Measurements from ENCODE around the gene PROB1. TPM values are rescaled to one million over a fixed set of nuclear protein-coding genes. Genes with fewer than 3 reads are reported as not detected.
"Not testable (repeated sequence)": the region's sequence is repeated elsewhere in the genome, so short reads cannot be mapped to it uniquely, and the experiment has no call there.

PROB1 gene
- total RNA-seq = 8.4 and 9.2 TPM in 2 replicates

- peaks cover 26% of the 10 kb centered on the region for H3K36me3 Mint-ChIP-seq (ENCODE audit: low read depth)
- intact Hi-C loops (cut with micrococcal nuclease) = loop anchor here (5.0 kb wide), 1 partner anchor 743 kb away; no protein-coding TSS in a partner anchor
- H3K9me3 Mint-ChIP-seq = no peaks in the 10 kb centered on the region
- peak within 1 kb of the TSS; percentile 97 for H3K27ac Mint-ChIP-seq
- no peaks in the 10 kb centered on the region for H3K27me3 Mint-ChIP-seq
- peak within 1 kb of the TSS; percentile 99 for H3K4me3 Mint-ChIP-seq
- peaks cover 45% of the 10 kb centered on the region for H3K4me1 Mint-ChIP-seq
- no peak for DNase-seq
Observed at GRCh38 chr5:139394654-139395566, at the start of gene PROB1. Gene PROB1 (minus strand): TSS chr5:139395104. CDS start chr5:139395081, 23 bp downstream.

GRCh38 chr5:139443831-139444453, 49.0 kb upstream of the PROB1 start:
- DNase-seq = peak; percentile 70
- H3K27ac Mint-ChIP-seq = peak overlapping the region; percentile 91
- H3K9me3 Mint-ChIP-seq = peaks cover 5% of the 10 kb centered on the region
- no peaks in the 10 kb centered on the region for H3K27me3 Mint-ChIP-seq
- H3K4me3 Mint-ChIP-seq = peak overlapping the region; percentile 15
- peaks cover 79% of the 10 kb centered on the region for H3K4me1 Mint-ChIP-seq
- intact Hi-C loops (cut with micrococcal nuclease) = no loop called here
- peaks cover 17% of the 10 kb centered on the region for H3K36me3 Mint-ChIP-seq (ENCODE audit: low read depth)

- H3K9me3 Mint-ChIP-seq; H3K4me3 Mint-ChIP-seq; H3K27me3 Mint-ChIP-seq; H3K27ac Mint-ChIP-seq; H3K36me3 Mint-ChIP-seq (ENCODE audit: low read depth); intact Hi-C loops (cut with micrococcal nuclease); DNase-seq: not testable (repeated sequence)
- H3K4me1 Mint-ChIP-seq = peaks cover 60% of the 10 kb centered on the region
Observed at GRCh38 chr5:139440416-139440815, 45.5 kb upstream of the PROB1 start.

GRCh38 chr5:139439013-139439903, 44.4 kb upstream of the PROB1 start, which contains the start of gene DNAJC18:
Gene DNAJC18 (minus strand): TSS chr5:139439525. CDS start chr5:139439445, 80 bp downstream.
- H3K9me3 Mint-ChIP-seq = no peaks in the 10 kb centered on the region
- peaks cover 16% of the 10 kb centered on the region for H3K36me3 Mint-ChIP-seq (ENCODE audit: low read depth)

GRCh38 chr5:139438707-139439012, 43.8 kb upstream of the PROB1 start:
- H3K27ac Mint-ChIP-seq = peak overlapping the region; percentile 99
- no peaks in the 10 kb centered on the region for H3K27me3 Mint-ChIP-seq
- H3K36me3 Mint-ChIP-seq (ENCODE audit: low read depth) = peaks cover 17% of the 10 kb centered on the region
- H3K4me1 Mint-ChIP-seq = peaks cover 50% of the 10 kb centered on the region
- DNase-seq = no peak
- no peaks in the 10 kb centered on the region for H3K9me3 Mint-ChIP-seq
- intact Hi-C loops (cut with micrococcal nuclease) = loop anchor here (1.0 to 5.0 kb wide), 9 partner anchors 9 to 124 kb away; partner anchors contain the start of genes SPATA24 and STING1
- peak overlapping the region; percentile 97 for H3K4me3 Mint-ChIP-seq

More at GRCh38 chr5:139439013-139439903, 44.4 kb upstream of the PROB1 start, which contains the start of gene DNAJC18:
- Mint-ChIP-seq H3K27ac (peak within 1 kb of the TSS; percentile 99), H3K27me3 (no peaks in the 10 kb centered on the region), H3K4me1 (peaks cover 55% of the 10 kb centered on the region), H3K4me3 (peak within 1 kb of the TSS; percentile 97)
- peak; percentile 97 for DNase-seq
- intact Hi-C loops (cut with micrococcal nuclease) = loop anchor here (1.0 to 5.0 kb wide), 9 partner anchors 8 to 124 kb away; partner anchors contain the start of genes SPATA24 and STING1

- DNase-seq = no peak
- no peaks in the 10 kb centered on the region for H3K9me3 Mint-ChIP-seq
- no peak overlapping the region for H3K4me3 Mint-ChIP-seq
- peaks cover 28% of the 10 kb centered on the region for H3K36me3 Mint-ChIP-seq (ENCODE audit: low read depth)
- intact Hi-C loops (cut with micrococcal nuclease) = loop anchor here (5.0 kb wide), 1 partner anchor 77 kb away; no protein-coding TSS in a partner anchor
- H3K27ac Mint-ChIP-seq = no peak overlapping the region
- no peaks in the 10 kb centered on the region for H3K27me3 Mint-ChIP-seq
- peaks cover 28% of the 10 kb centered on the region for H3K4me1 Mint-ChIP-seq
Observed at GRCh38 chr5:139435676-139436075, 40.8 kb upstream of the PROB1 start.

GRCh38 chr5:139431706-139432105, 36.8 kb upstream of the PROB1 start:
- H3K36me3 Mint-ChIP-seq (ENCODE audit: low read depth) = peaks cover 37% of the 10 kb centered on the region
- no peak overlapping the region for H3K27ac Mint-ChIP-seq
- H3K4me1 Mint-ChIP-seq = peaks cover 8% of the 10 kb centered on the region
- H3K27me3 Mint-ChIP-seq = no peaks in the 10 kb centered on the region
- intact Hi-C loops (cut with micrococcal nuclease) = no loop called here
- no peaks in the 10 kb centered on the region for H3K9me3 Mint-ChIP-seq
- H3K4me3 Mint-ChIP-seq = no peak overlapping the region
- DNase-seq = no peak

GRCh38 chr5:139430015-139430414, 35.1 kb upstream of the PROB1 start:
- Mint-ChIP-seq H3K9me3 (no peaks in the 10 kb centered on the region), H3K27ac (peak overlapping the region; percentile 15), H3K4me3 (no peak overlapping the region), H3K36me3 (ENCODE audit: low read depth) (peaks cover 41% of the 10 kb centered on the region), H3K27me3 (no peaks in the 10 kb centered on the region), H3K4me1 (peaks cover 8% of the 10 kb centered on the region)
- intact Hi-C loops (cut with micrococcal nuclease) = no loop called here
- DNase-seq = no peak

- Mint-ChIP-seq H3K27me3 (no peaks in the 10 kb centered on the region), H3K27ac (no peak overlapping the region), H3K4me1 (peaks cover 24% of the 10 kb centered on the region), H3K9me3 (no peaks in the 10 kb centered on the region), H3K36me3 (ENCODE audit: low read depth) (peaks cover 42% of the 10 kb centered on the region), H3K4me3 (no peak overlapping the region)
- intact Hi-C loops (cut with micrococcal nuclease) = no loop called here
- no peak for DNase-seq
Observed at GRCh38 chr5:139426203-139426885, 31.4 kb upstream of the PROB1 start.

- DNase-seq = no peak
- Mint-ChIP-seq H3K27ac (no peak overlapping the region), H3K9me3 (no peaks in the 10 kb centered on the region), H3K36me3 (ENCODE audit: low read depth) (peaks cover 44% of the 10 kb centered on the region), H3K4me1 (peaks cover 28% of the 10 kb centered on the region), H3K4me3 (no peak overlapping the region), H3K27me3 (no peaks in the 10 kb centered on the region)
- intact Hi-C loops (cut with micrococcal nuclease) = no loop called here
Observed at GRCh38 chr5:139425497-139425896, 30.6 kb upstream of the PROB1 start.

GRCh38 chr5:139422307-139422893, 27.5 kb upstream of the PROB1 start:
- Mint-ChIP-seq H3K36me3 (ENCODE audit: low read depth) (peaks cover 49% of the 10 kb centered on the region), H3K9me3 (no peaks in the 10 kb centered on the region), H3K27me3 (no peaks in the 10 kb centered on the region), H3K27ac (peak overlapping the region; percentile 62), H3K4me3 (no peak overlapping the region), H3K4me1 (peaks cover 32% of the 10 kb centered on the region)
- DNase-seq = peak; percentile 91
- intact Hi-C loops (cut with micrococcal nuclease) = loop anchor here (1.0 to 2.0 kb wide), 5 partner anchors 8 to 91 kb away; partner anchors contain the start of genes DNAJC18 and STING1
